ENCODE results near the gene ADSS1. TPM values are rescaled to one million over a fixed set of nuclear protein-coding genes. Genes with fewer than 3 reads are reported as not detected.

The ADSS1 gene
- total RNA-seq, 1 donor from 2014 or later: 20.7 TPM

- DNase-seq (ENCODE audit: low spot score): peak; percentile 87
Observed at GRCh38 chr14:104768437-104769323, 44.7 kb downstream of the ADSS1 start.

- no peak for DNase-seq (ENCODE audit: low spot score)
Observed at GRCh38 chr14:104769324-104770071, 45.5 kb downstream of the ADSS1 start.

- DNase-seq (ENCODE audit: low spot score): no peak
Observed at GRCh38 chr14:104770072-104770579, 46.1 kb downstream of the ADSS1 start.

GRCh38 chr14:104770851-104771272 lies 46.8 kb downstream of the ADSS1 start:
- DNase-seq (ENCODE audit: low spot score): no peak

- DNase-seq (ENCODE audit: low spot score): no peak
Observed at GRCh38 chr14:104771374-104771773, 47.3 kb downstream of the ADSS1 start.

DNA sequence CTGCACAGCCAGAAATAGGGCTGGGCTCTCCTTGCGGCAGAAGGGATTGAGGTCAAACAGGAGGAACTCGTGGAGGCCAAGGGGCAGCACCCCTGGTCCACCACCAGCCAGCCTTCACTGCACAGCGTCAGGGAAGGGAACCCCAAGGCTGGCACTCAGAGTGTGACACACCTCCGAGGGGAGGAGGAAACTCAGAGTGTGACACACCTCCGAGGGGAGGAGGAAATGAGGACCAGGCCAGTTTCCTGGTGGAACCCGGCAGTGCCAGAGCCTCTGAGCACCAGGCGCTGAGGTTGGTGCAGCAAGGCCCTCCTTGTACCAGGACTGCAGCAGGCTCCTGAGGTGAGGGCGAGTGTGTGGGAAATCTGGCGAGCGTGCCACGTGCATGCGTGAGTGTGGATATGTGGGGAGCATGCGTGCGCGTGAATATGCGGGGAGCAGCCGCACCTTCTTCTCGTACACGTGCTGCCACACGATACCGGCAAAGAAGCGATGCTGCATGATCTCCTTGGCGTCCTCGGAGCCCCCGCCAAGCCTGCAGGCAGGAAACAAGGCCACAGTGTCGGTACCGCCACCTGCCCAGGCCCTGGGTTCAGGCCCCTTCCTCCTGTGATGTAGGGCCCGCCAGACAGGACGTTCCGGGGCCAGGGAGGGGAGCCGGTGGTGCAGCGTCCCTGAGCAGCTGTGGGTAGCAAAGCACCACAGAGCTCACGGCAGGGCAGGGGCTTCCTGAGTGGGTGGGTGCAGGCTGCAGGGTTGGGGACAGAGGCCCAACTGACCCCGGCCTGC lies 48.1 kb downstream of the ADSS1 start:
- DNase-seq (ENCODE audit: low spot score): no peak

DNA sequence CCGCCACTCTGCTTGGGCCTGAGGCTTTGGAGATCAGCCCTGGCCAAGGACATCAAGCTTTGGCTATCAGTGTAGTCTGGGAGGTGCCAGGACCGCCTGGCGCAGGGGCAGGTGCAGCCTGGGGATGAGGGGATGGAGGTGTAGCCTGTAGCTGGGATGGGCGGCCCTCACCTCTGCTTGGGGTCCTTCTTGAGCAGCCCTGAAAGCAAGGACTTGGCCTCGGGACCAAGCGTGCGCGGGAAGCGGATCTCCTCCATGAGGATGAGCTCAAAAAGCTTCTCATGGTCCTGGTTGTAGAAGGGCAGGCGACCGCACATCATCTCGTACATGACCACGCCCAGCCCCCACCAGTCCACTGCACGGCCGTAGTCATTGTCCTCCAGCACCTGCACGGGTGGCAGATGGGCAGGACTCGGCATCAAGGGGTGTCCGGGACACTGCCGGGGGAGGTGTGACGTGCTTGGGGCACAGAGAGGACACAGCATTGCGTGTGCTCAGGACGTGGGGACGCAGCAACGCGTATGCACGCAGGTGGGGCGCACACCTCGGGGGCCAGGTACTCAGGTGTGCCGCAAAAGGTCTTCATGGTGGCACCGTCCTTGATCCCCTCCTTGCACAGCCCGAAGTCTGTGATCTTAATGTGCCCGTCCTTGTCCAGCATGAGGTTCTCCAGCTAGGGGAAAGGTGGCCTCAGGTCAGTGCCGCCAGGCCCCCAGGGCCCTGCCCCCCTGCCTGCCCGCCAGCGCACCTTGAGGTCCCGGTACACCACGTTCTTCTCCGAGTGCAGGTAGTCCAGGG lies 48.9 kb downstream of the ADSS1 start:
- DNase-seq (ENCODE audit: low spot score): no peak

DNA sequence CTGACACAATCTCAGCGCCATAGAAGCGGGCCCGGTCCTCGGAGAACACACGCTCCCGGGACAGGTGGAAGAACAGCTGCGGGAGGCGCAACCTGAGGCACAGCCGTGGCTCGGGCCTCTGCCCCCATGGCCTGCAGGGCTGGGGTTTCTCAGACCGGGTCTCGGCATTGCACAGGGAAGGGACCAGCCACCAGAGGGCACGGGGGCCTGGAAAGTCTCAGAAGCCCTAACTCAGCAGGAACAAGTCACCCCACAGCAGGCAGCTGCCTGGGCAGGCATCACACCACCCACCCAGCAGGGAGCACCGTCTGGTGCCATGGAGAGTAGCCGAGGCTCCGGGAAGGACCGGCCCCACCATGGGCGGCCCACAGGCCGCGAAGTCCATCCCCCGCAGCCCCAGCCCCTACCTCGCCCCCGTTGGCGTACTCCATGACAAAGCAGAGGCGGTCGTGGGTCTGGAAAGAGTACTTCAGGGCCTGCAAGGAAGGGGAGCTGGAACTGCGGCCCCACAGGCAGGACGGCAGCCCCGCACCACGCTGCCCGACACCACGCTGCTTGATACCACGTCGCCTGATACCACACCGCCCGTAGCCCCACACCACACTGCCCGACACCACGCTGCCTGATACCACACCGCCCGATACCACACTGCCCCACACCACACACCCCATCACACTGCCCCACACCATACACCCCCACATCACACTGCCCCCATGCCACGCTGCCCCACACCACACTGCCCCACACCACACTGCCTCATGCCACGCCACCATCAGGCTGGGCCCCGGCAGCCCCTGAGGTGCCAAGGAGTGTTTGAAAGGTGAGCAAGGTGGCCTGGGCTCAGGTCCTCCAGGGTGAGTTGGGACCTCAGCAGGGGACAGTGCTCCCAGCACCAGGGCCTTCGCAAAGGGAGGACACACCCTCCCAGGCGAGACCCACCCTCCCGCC lies 49.8 kb downstream of the ADSS1 start:
- DNase-seq (ENCODE audit: low spot score): no peak

- DNase-seq (ENCODE audit: low spot score): no peak
Observed at GRCh38 chr14:104774453-104775072, 50.5 kb downstream of the ADSS1 start.

DNA sequence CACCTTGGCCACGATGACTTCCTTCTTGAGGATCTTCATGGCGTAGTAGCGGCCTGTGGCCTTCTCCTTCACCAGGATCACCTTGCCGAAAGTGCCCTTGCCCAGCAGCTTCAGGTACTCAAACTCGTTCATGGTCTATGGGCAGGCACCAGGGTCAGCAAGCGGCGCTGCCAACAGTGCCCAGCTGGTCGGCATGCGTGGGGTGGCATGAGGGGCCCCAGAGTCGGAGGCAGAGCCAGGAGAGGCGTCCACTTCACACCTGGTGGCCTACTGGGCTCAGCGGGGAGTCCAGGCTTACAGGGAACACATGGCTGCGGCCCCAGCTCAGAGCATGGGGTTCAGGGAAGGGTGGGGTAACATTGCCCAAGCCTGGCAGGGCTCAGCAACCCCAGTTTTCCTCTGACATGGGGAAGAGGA lies 51.1 kb downstream of the ADSS1 start:
- no peak for DNase-seq (ENCODE audit: low spot score)

DNA sequence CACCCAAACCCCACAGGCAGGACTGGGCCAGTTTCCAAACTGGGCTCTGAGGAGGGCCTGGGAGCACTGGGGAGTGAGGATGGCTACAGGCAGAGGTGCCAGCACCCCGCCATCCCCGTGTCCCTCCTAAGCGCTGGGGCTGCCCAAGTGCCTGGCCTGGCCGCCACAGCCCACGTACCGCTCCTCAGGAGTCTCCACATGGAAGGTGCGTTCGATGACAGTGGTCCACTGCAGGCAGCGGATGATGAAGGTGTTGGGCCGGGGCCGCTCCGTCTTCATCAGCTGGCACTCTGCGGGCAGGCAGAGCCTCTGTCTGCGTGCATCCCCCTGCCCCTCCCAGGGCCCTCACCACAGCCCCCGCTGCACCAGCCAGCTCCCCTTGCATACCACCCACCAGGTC lies 52.5 kb downstream of the ADSS1 start:
- no peak for DNase-seq (ENCODE audit: low spot score)

GRCh38 chr14:104776961-104777807 lies 53.2 kb downstream of the ADSS1 start:
- no peak for DNase-seq (ENCODE audit: low spot score)

DNA sequence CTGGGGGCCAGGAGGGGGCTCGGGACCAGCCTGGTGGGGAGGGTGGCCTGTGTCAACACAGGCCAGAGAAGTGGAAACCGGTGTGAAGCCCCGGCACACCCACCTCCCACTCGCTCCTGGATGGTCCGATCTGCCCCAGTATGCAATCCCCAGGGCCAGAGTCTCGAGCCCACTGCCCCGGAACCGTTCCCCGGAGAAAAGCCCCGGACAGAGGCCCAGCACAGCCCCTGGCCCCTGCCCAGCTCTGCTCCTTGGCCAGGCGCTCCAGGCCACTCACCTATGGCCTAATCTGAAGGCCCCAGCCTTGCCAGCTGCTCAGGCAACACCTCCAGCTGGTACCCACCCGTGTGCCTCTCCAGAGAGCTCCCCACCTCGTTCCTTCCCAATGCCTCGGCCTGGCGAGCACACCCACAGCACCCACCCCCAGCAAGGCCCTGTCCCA lies 53.8 kb downstream of the ADSS1 start:
- no peak for DNase-seq (ENCODE audit: low spot score)

GRCh38 chr14:104778694-104779331 lies 54.8 kb downstream of the ADSS1 start:
- no peak for DNase-seq (ENCODE audit: low spot score)

DNA sequence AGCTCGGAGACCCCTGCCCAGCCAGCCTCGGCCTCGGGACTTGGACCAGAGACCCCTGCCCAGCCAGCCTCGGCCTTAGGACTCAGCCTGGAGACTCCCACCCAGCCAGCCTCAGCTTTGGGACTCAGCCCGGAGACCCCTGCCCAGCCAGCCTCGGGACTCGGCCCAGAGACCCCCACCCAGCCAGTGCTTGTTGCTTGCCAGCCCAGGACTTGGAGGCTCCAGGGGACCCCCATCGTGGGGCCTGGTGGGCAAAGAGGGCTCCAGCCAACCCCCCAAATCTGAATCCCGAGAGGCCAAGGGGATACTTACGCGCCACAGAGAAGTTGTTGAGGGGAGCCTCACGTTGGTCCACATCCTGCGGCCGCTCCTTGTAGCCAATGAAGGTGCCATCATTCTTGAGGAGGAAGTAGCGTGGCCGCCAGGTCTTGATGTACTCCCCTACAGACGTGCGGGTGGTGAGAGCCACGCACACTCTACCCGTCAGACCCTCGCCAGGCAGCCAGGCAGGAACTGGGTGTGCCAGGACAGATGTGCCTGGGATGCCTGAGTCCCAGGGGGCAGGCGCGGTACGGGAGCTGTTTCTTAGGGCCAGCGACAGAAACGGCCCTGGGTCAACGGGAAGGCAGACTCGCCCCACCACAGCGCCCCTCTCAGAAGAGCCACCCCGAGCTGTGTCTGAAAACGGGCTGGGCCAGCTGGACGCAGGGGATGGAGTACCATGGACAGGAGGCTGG lies 55.9 kb downstream of the ADSS1 start:
- no peak for DNase-seq (ENCODE audit: low spot score)

- no peak for DNase-seq (ENCODE audit: low spot score)
Observed at GRCh38 chr14:104780513-104781030, 56.5 kb downstream of the ADSS1 start.

Measured in umbilical cord (tissue), 2 donors.